Smooth muscle cell (in vitro differentiated cells): ENCODE data around the gene SRGAP2C. TPM values are rescaled to one million over a fixed set of nuclear protein-coding genes. Genes with fewer than 3 reads are reported as not detected.
"Not testable (repeated sequence)": the region's sequence is repeated elsewhere in the genome, so short reads cannot be mapped to it uniquely, and the experiment has no call there.

Experiments
- DNase-seq: peaks from one replicate; lab custom pipeline; 2025; ENCODE audit not compliant: unreplicated experiment; lab: John Stamatoyannopoulos, UW
- H2AFZ ChIP-seq: fragments of 200-600 bp; sonication (generic); 2 replicates; pipeline ENCODE4 v1.6.0; 2016; ENCODE audit warnings: antibody characterized with exemption, low read depth, mild to moderate bottlenecking
- H3F3A ChIP-seq: fragments of 200-600 bp; sonication (generic); 2 replicates; pipeline ENCODE4 v1.6.0; 2017; ENCODE audit warnings: antibody characterized with exemption, low read depth
- H3K27ac ChIP-seq: fragments of 200-600 bp; sonication (generic); 2 replicates; pipeline ENCODE4 v1.5.1; 2016; ENCODE audit warnings: low read depth, mild to moderate bottlenecking
- H3K27me3 ChIP-seq: fragments of 200-600 bp; sonication (generic); 2 replicates; pipeline ENCODE4 v1.6.1; 2016; ENCODE audit warnings: low read depth, mild to moderate bottlenecking
- H3K36me3 ChIP-seq: fragments of 200-600 bp; sonication (generic); 2 replicates; pipeline ENCODE4 v1.5.1; 2016; ENCODE audit warnings: low read depth
- H3K4me1 ChIP-seq: fragments of 200-600 bp; sonication (generic); 2 replicates; pipeline ENCODE4 v1.5.1; 2016; ENCODE audit warnings: low read depth
- H3K4me2 ChIP-seq: fragments of 200-600 bp; sonication (generic); 2 replicates; pipeline ENCODE4 v1.6.0; 2016; ENCODE audit warnings: mild to moderate bottlenecking
- H3K4me3 ChIP-seq: fragments of 200-600 bp; sonication (generic); 2 replicates; pipeline ENCODE4 v1.5.1; 2016; ENCODE audit warnings: mild to moderate bottlenecking
- H3K79me2 ChIP-seq: fragments of 200-600 bp; sonication (generic); 2 replicates; pipeline ENCODE4 v1.6.0; 2016; ENCODE audit warnings: low read depth, mild to moderate bottlenecking
- H3K9ac ChIP-seq: fragments of 200-600 bp; sonication (generic); 2 replicates; pipeline ENCODE4 v1.6.0; 2016; ENCODE audit warnings: low read depth
- H3K9me3 ChIP-seq: fragments of 200-600 bp; sonication (generic); replicated peaks from 2 replicates; pipeline ENCODE4 v1.5.1; 2016; ENCODE audit warnings: low read depth
- H4K20me1 ChIP-seq: fragments of 200-600 bp; sonication (generic); 2 replicates; pipeline ENCODE4 v1.6.0; 2016; ENCODE audit warnings: low read depth
- WGBS: methylation state at CpG from one replicate; pipeline ENCODE4 v1.1.7; 2016; ENCODE audit warnings: low lambda C conversion rate; 5-methylcytosine and 5-hydroxymethylcytosine counted together
- polyA plus RNA-seq: library from polyadenylated mRNA; unstranded; fragments of >200 nt; fragmentation: Nextera tagmentation; extraction: Ambion mirVana; gene quantifications from 2 replicates; pipeline ENCODE4 v1.2.1, GENCODE V29; 2016
- total RNA-seq: library from RNA; depleted of rRNA; stranded (reverse); fragments of >200 nt; gene quantifications from 2 replicates; pipeline ENCODE4 v1.2.3, GENCODE V29; 2014

SRGAP2C gene
- total and polyA plus RNA-seq, 2 experiments from 2014 or later: 11.3 to 14.7 TPM

DNA sequence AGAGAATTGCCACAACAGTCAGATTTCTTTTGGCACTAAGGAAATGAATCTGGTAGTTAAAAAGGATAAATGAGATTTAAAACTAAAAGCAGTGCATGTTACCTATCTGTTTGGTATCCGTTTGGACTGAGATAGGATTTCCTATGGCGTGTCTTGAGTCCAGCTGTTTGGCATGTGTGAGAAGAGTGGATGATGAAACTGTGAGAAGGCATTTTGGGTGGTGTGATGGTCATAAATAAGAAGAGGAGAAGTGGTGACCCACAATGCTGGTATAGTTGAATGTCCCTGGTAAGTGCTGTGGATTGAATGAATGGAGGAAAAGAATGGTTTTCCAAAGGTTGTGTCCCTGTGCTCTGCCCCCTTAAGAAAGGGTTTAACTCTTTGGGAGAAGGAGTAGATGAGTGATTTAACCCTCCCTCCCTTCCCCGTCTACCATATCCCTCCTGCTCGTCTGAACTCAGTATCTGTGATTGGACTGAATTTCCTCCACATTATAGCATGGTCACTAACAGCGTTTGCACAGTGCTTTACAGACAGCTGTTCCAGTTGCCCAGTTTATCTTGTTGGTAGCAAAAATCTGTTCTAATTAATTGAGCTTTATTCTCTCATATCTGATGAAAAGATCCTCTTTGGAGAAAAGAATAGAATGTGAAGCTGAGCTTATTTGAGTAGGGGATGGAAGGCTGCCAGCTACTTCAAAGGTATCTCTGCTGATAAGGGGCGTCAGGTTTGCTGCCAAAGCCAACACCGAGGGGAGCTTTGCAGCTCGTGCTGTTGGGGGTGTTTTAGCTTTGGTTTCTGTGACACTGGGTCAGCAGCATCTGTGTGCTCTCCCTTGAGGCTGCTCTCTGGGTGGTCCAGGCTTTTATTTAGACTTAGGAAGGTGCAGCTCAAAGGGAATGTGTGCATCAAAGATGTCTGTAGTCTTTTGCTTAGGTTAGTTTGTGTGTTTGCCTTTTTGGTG lies 148.1 kb downstream of the SRGAP2C start:
- H3K4me1 ChIP-seq, H3K9ac ChIP-seq, H3K4me2 ChIP-seq, H3K4me3 ChIP-seq, H3K79me2 ChIP-seq, H3K36me3 ChIP-seq, H3K27ac ChIP-seq, H4K20me1 ChIP-seq, H3K27me3 ChIP-seq, H3K9me3 ChIP-seq, DNase-seq, H2AFZ ChIP-seq, H3F3A ChIP-seq: not testable (repeated sequence)
- WGBS: no CpG with 5 or more reads among the region's 8 CpGs

GRCh38 chr1:121337958-121338357 lies 153.2 kb downstream of the SRGAP2C start:
- not testable (repeated sequence) for DNase-seq, H2AFZ ChIP-seq, H3K9ac ChIP-seq, H3K27me3 ChIP-seq, H3K27ac ChIP-seq, H3F3A ChIP-seq, H3K36me3 ChIP-seq, H3K79me2 ChIP-seq, H3K4me3 ChIP-seq, H4K20me1 ChIP-seq, H3K4me1 ChIP-seq, H3K4me2 ChIP-seq, H3K9me3 ChIP-seq
- no CpG with 5 or more reads among the region's 1 CpG for WGBS

DNA sequence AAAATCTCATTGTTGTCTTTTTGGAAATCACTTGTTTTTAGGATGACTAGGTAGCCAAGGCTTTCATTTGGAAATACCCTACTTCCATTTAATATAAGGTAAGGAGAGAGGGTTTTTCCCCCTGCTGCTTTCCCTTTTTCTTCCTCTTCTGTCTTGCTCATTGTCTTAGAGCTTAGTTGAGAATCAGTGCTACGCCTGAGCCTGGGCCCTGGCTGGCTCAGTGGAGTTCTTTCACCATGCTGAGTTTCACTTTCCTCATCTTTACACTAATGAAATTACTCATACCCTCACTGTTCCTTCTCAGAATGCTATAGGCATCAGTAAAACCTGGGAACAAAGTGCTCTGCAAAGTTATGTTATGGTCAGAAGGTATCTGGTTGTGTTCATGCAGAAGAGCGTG lies 154.8 kb downstream of the SRGAP2C start:
- not testable (repeated sequence) for H3K9me3 ChIP-seq, H3F3A ChIP-seq, H3K79me2 ChIP-seq, H3K9ac ChIP-seq, H3K36me3 ChIP-seq, DNase-seq, H3K27ac ChIP-seq, H2AFZ ChIP-seq, H3K4me1 ChIP-seq, H3K4me2 ChIP-seq, H4K20me1 ChIP-seq, H3K4me3 ChIP-seq, H3K27me3 ChIP-seq
- WGBS: no CpG with 5 or more reads among the region's 2 CpGs

DNA sequence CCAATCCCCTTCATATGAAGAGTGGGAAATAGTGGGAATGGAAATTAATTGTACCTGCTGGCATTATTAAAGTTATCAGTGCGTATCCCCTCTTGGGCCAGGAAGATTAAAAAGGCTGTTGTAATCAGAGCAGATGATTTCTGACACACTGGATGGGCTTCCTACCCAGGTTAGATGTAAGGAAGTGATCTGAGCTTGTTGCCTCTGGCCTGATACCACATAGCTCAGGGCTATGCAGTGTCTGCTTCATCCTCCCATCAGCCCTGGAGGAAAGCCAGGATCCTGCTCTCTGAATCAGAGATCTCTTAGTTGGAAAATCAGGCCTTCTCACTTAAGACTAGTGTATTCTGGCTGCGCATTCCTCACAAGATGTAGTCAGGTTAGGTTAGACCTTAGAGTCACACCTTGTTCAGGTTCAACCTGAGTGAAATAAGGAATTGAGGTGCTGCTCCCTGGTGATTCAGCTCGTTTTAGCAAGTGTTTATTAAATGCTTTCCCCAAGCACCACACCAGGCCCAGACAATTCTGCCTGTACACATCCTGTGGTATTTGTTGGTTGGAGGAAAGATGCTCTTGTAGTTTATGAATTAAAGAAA lies 158.6 kb downstream of the SRGAP2C start:
- 97% methylated on average over 2 of the region's 3 CpGs for WGBS
- not testable (repeated sequence) for H3K9ac ChIP-seq, H3K36me3 ChIP-seq, DNase-seq, H3K27ac ChIP-seq, H3K79me2 ChIP-seq, H3K27me3 ChIP-seq, H4K20me1 ChIP-seq, H3K4me3 ChIP-seq, H3F3A ChIP-seq, H2AFZ ChIP-seq, H3K4me1 ChIP-seq, H3K4me2 ChIP-seq, H3K9me3 ChIP-seq

- H3K36me3 ChIP-seq, H4K20me1 ChIP-seq, H3K9ac ChIP-seq, H3F3A ChIP-seq, H3K4me2 ChIP-seq, H3K4me1 ChIP-seq, H2AFZ ChIP-seq, DNase-seq, H3K27me3 ChIP-seq, H3K9me3 ChIP-seq, H3K4me3 ChIP-seq, H3K27ac ChIP-seq, H3K79me2 ChIP-seq: not testable (repeated sequence)
- WGBS: no CpG with 5 or more reads among the region's 3 CpGs
These were observed 159.6 kb downstream of the SRGAP2C start for GRCh38 chr1:121344355-121344754.

GRCh38 chr1:121346654-121347053 lies 161.9 kb downstream of the SRGAP2C start:
- WGBS: 72% methylated on average over 3 of the region's 3 CpGs
- H3K4me1 ChIP-seq, H3K9ac ChIP-seq, H3K79me2 ChIP-seq, H3K9me3 ChIP-seq, H4K20me1 ChIP-seq, DNase-seq, H3K4me3 ChIP-seq, H3K27me3 ChIP-seq, H3K4me2 ChIP-seq, H3K27ac ChIP-seq, H3F3A ChIP-seq, H2AFZ ChIP-seq, H3K36me3 ChIP-seq: not testable (repeated sequence)

- DNase-seq, H3K36me3 ChIP-seq, H3K27ac ChIP-seq, H3K4me3 ChIP-seq, H3K9ac ChIP-seq, H2AFZ ChIP-seq, H3K4me2 ChIP-seq, H4K20me1 ChIP-seq, H3K9me3 ChIP-seq, H3K4me1 ChIP-seq, H3K27me3 ChIP-seq, H3F3A ChIP-seq, H3K79me2 ChIP-seq: not testable (repeated sequence)
- 62% methylated on average over 4 of the region's 5 CpGs for WGBS
These were observed 162.7 kb downstream of the SRGAP2C start for GRCh38 chr1:121347476-121347875.

DNA sequence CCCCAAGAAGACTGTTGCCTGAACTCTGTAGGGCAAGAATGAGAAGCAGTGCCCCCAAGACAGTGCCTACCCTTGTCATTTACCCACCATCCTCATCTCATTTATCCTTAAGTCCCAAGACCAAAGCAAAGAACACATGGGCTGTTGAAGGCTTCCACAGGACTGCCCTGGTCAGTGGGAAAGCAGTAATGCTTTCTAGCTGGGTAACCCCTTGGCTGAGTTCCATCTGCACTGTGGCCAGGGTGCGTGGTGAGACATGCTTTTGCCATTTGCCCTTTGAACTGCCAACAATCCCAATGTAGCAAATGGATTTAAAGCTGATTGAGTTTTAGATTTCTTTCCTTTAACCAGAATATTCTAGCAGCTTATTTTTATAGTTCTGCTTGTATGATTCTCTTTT lies 163.3 kb downstream of the SRGAP2C start:
- not testable (repeated sequence) for H4K20me1 ChIP-seq, H2AFZ ChIP-seq, H3K4me2 ChIP-seq, H3K27me3 ChIP-seq, H3K79me2 ChIP-seq, H3K36me3 ChIP-seq, H3K9me3 ChIP-seq, H3F3A ChIP-seq, H3K4me3 ChIP-seq, H3K9ac ChIP-seq, H3K4me1 ChIP-seq, H3K27ac ChIP-seq, DNase-seq
- no CpG with 5 or more reads among the region's 1 CpG for WGBS
